GM12878 (cell line): Measurements from ENCODE around the gene ZWILCH. TPM values are rescaled to one million over a fixed set of nuclear protein-coding genes. Genes with fewer than 3 reads are reported as not detected.

Experiments
- ATAC-seq: fragments of 200-7000 bp; cut with Tn5 transposase; 3 replicates; pipeline ENCODE4 v1.9.1; 2020; ENCODE audit warnings: mild to moderate bottlenecking, moderate library complexity
- BruUV-seq: library from RNA; stranded (reverse); fragments of 400-500 nt; replicated peaks from 2 replicates; lab custom pipeline; 2021; lab: Mats Ljungman, UMichigan
- CTCF ChIA-PET: fragments of 300-600 bp; sonication (Branson Sonifier 250); formaldehyde crosslinking; extraction: SDS; loops from one replicate; lab custom pipeline; 2021; ENCODE audit warnings: inconsistent platforms; lab: Yijun Ruan, JAX
- POLR2A ChIA-PET: fragments of 350-600 bp; formaldehyde crosslinking; extraction: SDS; loops from one replicate; lab custom pipeline; 2021; ENCODE audit warnings: inconsistent platforms; lab: Charles Lee
- RAD21 ChIA-PET: fragments of 300-600 bp; sonication (Branson Sonifier 250); formaldehyde crosslinking; loops from one replicate; lab custom pipeline; 2023; ENCODE audit warnings: antibody characterized with exemption; ENCODE audit not compliant: unreplicated experiment; lab: Charles Lee
- SMC1A ChIA-PET: fragments of 300-600 bp; sonication (Branson Sonifier 250); formaldehyde crosslinking; loops from one replicate; lab custom pipeline; 2023; ENCODE audit not compliant: unreplicated experiment, uncharacterized antibody; lab: Charles Lee
- DNase-seq: peaks from one replicate; pipeline ENCODE4 v3.0.0-alpha.2; 2011; ENCODE audit warnings: low read depth, low spot score
- FAIRE-seq: peaks from 3 replicates; lab custom pipeline; 2011; peaks lifted over from hg19 to GRCh38; lab: Jason Lieb, UNC
- H2AFZ ChIP-seq: 2 replicates; pipeline ENCODE4 v1.6.0; 2011; ENCODE audit warnings: low read depth, low read length, control low read depth; ENCODE audit not compliant: control insufficient read depth
- H3K27ac ChIP-seq: 2 replicates; pipeline ENCODE4 v1.5.1; 2011; ENCODE audit warnings: control low read depth; ENCODE audit not compliant: control insufficient read depth, insufficient read depth
- H3K27me3 ChIP-seq, 2 experiments: replicated peaks in 1 of 2; 2 replicates each; pipeline versions ENCODE4 v1.6.0 to v1.6.1; 2011; ENCODE audit warnings: low read length in 1 of 2; ENCODE audit not compliant: control insufficient read depth in 2 of 2, insufficient read depth in 2 of 2
- H3K36me3 ChIP-seq, 2 experiments: 2 replicates each; pipeline ENCODE4 v1.5.1; 2011; ENCODE audit warnings: low read length in 1 of 2; ENCODE audit not compliant: control insufficient read depth in 2 of 2, insufficient read depth in 2 of 2
- H3K4me1 ChIP-seq: 2 replicates; pipeline ENCODE4 v1.6.1; 2011; ENCODE audit warnings: mild to moderate bottlenecking, low read length, moderate library complexity, mixed read lengths; ENCODE audit not compliant: control insufficient read depth, insufficient read depth
- H3K4me2 ChIP-seq: 2 replicates; pipeline ENCODE4 v1.6.0; 2011; ENCODE audit warnings: control low read depth; ENCODE audit not compliant: control insufficient read depth, insufficient read depth
- H3K4me3 ChIP-seq: fragments of 200-600 bp; sonication (generic); 2 replicates; pipeline ENCODE4 v1.5.1; 2016
- H3K79me2 ChIP-seq: 2 replicates; pipeline ENCODE4 v1.6.0; 2011; ENCODE audit warnings: low read length; ENCODE audit not compliant: control insufficient read depth, insufficient read depth
- H3K9ac ChIP-seq: 2 replicates; pipeline ENCODE4 v1.8.0; 2011; ENCODE audit warnings: low read length, control low read depth, mixed read lengths; ENCODE audit not compliant: control insufficient read depth, insufficient read depth
- H3K9me3 ChIP-seq: replicated peaks from 3 replicates; pipeline ENCODE4 v1.5.1; 2011; ENCODE audit warnings: mild to moderate bottlenecking, low read length; ENCODE audit not compliant: control insufficient read depth, insufficient read depth
- H4K20me1 ChIP-seq: 2 replicates; pipeline ENCODE4 v1.6.0; 2011; ENCODE audit not compliant: control insufficient read depth, insufficient read depth
- CHD1 ChIP-seq: IDR thresholded peaks from 2 replicates; pipeline ENCODE4 v1.6.1; 2012; ENCODE audit warnings: low read depth, low read length, improper control_type of control experiment
- EP300 ChIP-seq, 2 experiments: fragments of 150-350 bp in 1 of 2; IDR thresholded peaks; 2 replicates each; pipeline ENCODE4 v1.6.1; 2011 to 2012; ENCODE audit warnings: low read depth in 2 of 2, low read length in 2 of 2, borderline replicate concordance in 1 of 2, improper control_type of control experiment in 1 of 2, inconsistent platforms in 1 of 2; ENCODE audit not compliant: control insufficient read depth in 1 of 2
- JUNB ChIP-seq: IDR thresholded peaks from 2 replicates; pipeline ENCODE4 v1.6.1; 2016; ENCODE audit warnings: antibody characterized with exemption, mild to moderate bottlenecking
- KLF5 ChIP-seq: fragments of 450-650 bp; IDR thresholded peaks from 2 replicates; pipeline ENCODE4 v1.6.1; 2014; ENCODE audit warnings: mild to moderate bottlenecking; ENCODE audit not compliant: partially characterized antibody
- RELA ChIP-seq: fragments of 450-650 bp; IDR thresholded peaks from 2 replicates; pipeline ENCODE4 v1.8.0; 2014; ENCODE audit warnings: borderline replicate concordance; ENCODE audit not compliant: partially characterized antibody
- SREBF1 ChIP-seq: IDR thresholded peaks from 2 replicates; pipeline ENCODE4 v1.6.1; 2012; ENCODE audit warnings: mild to moderate bottlenecking, low read length
- SUPT20H ChIP-seq: IDR thresholded peaks from 2 replicates; pipeline ENCODE4 v1.6.1; 2011; ENCODE audit warnings: low read depth, mild to moderate bottlenecking, low read length, moderate library complexity, borderline replicate concordance; ENCODE audit not compliant: control insufficient read depth
- TCF12 ChIP-seq: IDR thresholded peaks from 2 replicates; pipeline ENCODE4 v1.6.1; 2011; ENCODE audit warnings: low read depth, mild to moderate bottlenecking, low read length
- ZNF384 ChIP-seq: IDR thresholded peaks from 2 replicates; pipeline ENCODE4 v1.6.1; 2012; ENCODE audit warnings: low read depth, mild to moderate bottlenecking, low read length, improper control_type of control experiment, borderline replicate concordance
- WGBS: methylation state at CpG from one replicate; pipeline ENCODE4 v1.1.6; 2016; ENCODE audit warnings: low lambda C conversion rate; ENCODE audit not compliant: insufficient replicate concordance, insufficient coverage; ENCODE audit errors: missing lambda C conversion rate; 5-methylcytosine and 5-hydroxymethylcytosine counted together
- in situ Hi-C: fragments of 300-500 bp; cut with MboI; formaldehyde crosslinking; loops from 9 replicates; pipeline ENCODE4 v1.14.3; 2018; ENCODE audit warnings: mixed read lengths
- intact Hi-C: fragments of 100-400 bp; cut with micrococcal nuclease; formaldehyde crosslinking; loops from one replicate; pipeline ENCODE4 v1.14.2; 2022; ENCODE audit not compliant: unreplicated experiment
- polyA plus RNA-seq, 11 experiments: library from polyadenylated mRNA; depleted of rRNA in 4 of 11; unstranded in 6 of 11; stranded (reverse) in 5 of 11; fragments of >200 nt; fragmentation: Nextera tagmentation in 4 of 11; fragmentation: Illumina TruSeq in 1 of 11; extraction: Ambion mirVana in 4 of 11; extraction: Trizol in 1 of 11; gene quantifications; 1 replicate in 1 of 11; 2 replicates in 10 of 11; pipeline versions ENCODE4 v1.2.1 to v1.2.3, GENCODE V29; 2011 to 2016; ENCODE audit warnings: inconsistent platforms in 2 of 11, missing spikeins in 2 of 11, low read depth in 1 of 11
- total RNA-seq, 4 experiments: library from RNA; depleted of rRNA in 3 of 4; stranded (reverse); fragments of >200 nt in 3 of 4; fragmentation: Illumina TruSeq in 1 of 4; extraction: Trizol in 1 of 4; gene quantifications; 2 replicates each; pipeline versions ENCODE4 v1.2.1 to v1.2.3, GENCODE V29; 2013 to 2021

Gene ZWILCH
- total and polyA plus RNA-seq, 10 of the 15 experiments (the other 5 are each of a cell fraction or from before 2014, with no cell fraction given) = 15.6 to 73.9 (median 32.4) TPM

DNA sequence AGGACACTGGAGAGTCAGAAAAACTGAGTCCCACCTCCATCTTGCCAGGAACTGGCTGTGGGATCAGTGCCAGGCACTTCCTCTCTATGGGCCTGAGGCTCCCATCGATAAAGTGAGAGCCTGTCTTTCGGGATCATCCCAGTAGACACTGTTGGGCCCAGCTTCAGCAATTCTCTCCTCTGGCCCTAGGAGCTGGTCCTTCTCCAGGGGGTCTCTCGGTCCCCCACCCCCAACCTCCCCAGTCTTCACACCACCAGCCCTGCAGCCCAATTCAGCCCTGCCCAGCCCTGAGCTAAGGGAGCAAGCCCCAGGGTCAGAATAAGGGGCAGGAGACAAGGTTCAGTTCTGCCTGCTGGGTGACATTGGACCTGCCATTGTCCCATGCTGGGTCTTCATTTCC is 65.2 kb downstream of the ZWILCH start:
- SMC1A ChIA-PET = no interaction called here
- H3K27ac ChIP-seq = no peak overlapping the region
- ATAC-seq = no peak
- DNase-seq = no peak
- in situ Hi-C loops = no loop called here
- H3K4me3 ChIP-seq = no peak overlapping the region
- BruUV-seq = no TSS peak
- RAD21 ChIA-PET = no interaction called here
- H3K27me3 ChIP-seq = no peaks in the 10 kb centered on the region
- no peak overlapping the region for H2AFZ ChIP-seq
- H3K79me2 ChIP-seq = no peaks in the 10 kb centered on the region
- no peaks in the 10 kb centered on the region for H4K20me1 ChIP-seq
- H3K36me3 ChIP-seq = no peaks in the 10 kb centered on the region
- 63% methylated on average over 3 of the region's 3 CpGs for WGBS
- intact Hi-C loops = no loop called here
- H3K9ac ChIP-seq = no peak overlapping the region
- CTCF ChIA-PET = no interaction called here
- 0 out of 2 replicates have a peak, but pooled peaks cover 4% of the 10 kb centered on the region for H3K4me1 ChIP-seq
- no peak overlapping the region for H3K4me2 ChIP-seq
- TF ChIP-seq EP300 (IDR thresholded peaks at IDR 0.05; ENCODE audit: borderline replicate concordance in 1 of 2, control insufficient read depth in 1 of 2, low read depth in 2 of 2, low read length in 2 of 2) = no peak
- TF ChIP-seq RELA = no peak
- no peak for TF ChIP-seq SUPT20H
- no peak for TF ChIP-seq JUNB
- no peak for TF ChIP-seq KLF5
- TF ChIP-seq CHD1 = no peak
- TF ChIP-seq ZNF384 = no peak
- TF ChIP-seq SREBF1 = no peak
- no peak for TF ChIP-seq TCF12
- no peaks in the 10 kb centered on the region for H3K9me3 ChIP-seq
- no peak for FAIRE-seq
- POLR2A ChIA-PET = no interaction called here
